SU-DHL-6 (cell line): ENCODE results near the gene RBM17.
"Not testable (repeated sequence)": the region's sequence is repeated elsewhere in the genome, so short reads cannot be mapped to it uniquely, and the experiment has no call there.

Experiments
- CTCF ChIP-seq: fragments of 200-600 bp; sonication (generic); IDR thresholded peaks from one replicate; pipeline ENCODE4 v1.5.1; 2017; ENCODE audit warnings: antibody characterized with exemption, mild to moderate bottlenecking, low read length, moderate library complexity; ENCODE audit not compliant: insufficient read depth, poor library complexity, severe bottlenecking
- EZH2phosphoT487 ChIP-seq: fragments of 200-600 bp; sonication (generic), shearing (Covaris generic); conservative IDR thresholded peaks from 2 replicates; pipeline ENCODE4 v1.6.1; 2018; ENCODE audit warnings: mild to moderate bottlenecking, antibody characterized with exemption, low read length, moderate library complexity, mixed read lengths

GRCh38 chr10:6107616-6108015 lies 18.8 kb downstream of the RBM17 start:
- not testable (repeated sequence) for TF ChIP-seq CTCF, EZH2phosphoT487
